Kidney (tissue), 14 donors: ENCODE data around the gene SLC35D2. TPM values are rescaled to one million over a fixed set of nuclear protein-coding genes. Genes with fewer than 3 reads are reported as not detected.
A peak's percentile ranks its signal among the peaks of the same experiment; 100 is the strongest.

Experiments used
- DNase-seq, 5 donors: peaks; one replicate each; pipeline ENCODE4 v3.0.0-alpha.2; 2013 to 2020
- FAIRE-seq: peaks from 2 replicates; lab custom pipeline; 2012; peaks lifted over from hg19 to GRCh38; lab: Jason Lieb, UNC
- H3K27ac ChIP-seq, 2 donors: one replicate each; pipeline ENCODE4 v1.7.0; 2013; ENCODE audit warnings: low read depth in 2 of 2, low read length in 2 of 2, inconsistent platforms in 1 of 2
- H3K27me3 ChIP-seq: one replicate; pipeline ENCODE4 v1.7.1; 2013; ENCODE audit warnings: low read length, inconsistent platforms; ENCODE audit not compliant: control insufficient read depth, insufficient read depth
- H3K36me3 ChIP-seq, 3 donors: one replicate each; pipeline versions ENCODE4 v1.7.0 to v1.7.1; 2013; ENCODE audit warnings: low read length in 3 of 3, control low read depth in 1 of 3, inconsistent platforms in 1 of 3; ENCODE audit not compliant: insufficient read depth in 3 of 3, control insufficient read depth in 2 of 3
- H3K4me1 ChIP-seq, 3 donors: one replicate each; pipeline versions ENCODE4 v1.7.0 to v1.7.1; 2013; ENCODE audit warnings: low read length in 3 of 3, inconsistent platforms in 1 of 3, low read depth in 1 of 3; ENCODE audit not compliant: control insufficient read depth in 2 of 3, insufficient read depth in 2 of 3
- H3K4me3 ChIP-seq, 3 donors: one replicate each; pipeline versions ENCODE4 v1.7.0 to v1.8.1; 2013; ENCODE audit warnings: low read length in 3 of 3, control low read depth in 1 of 3, inconsistent platforms in 1 of 3
- H3K9ac ChIP-seq, 3 donors: one replicate each; pipeline versions ENCODE4 v1.7.0 to v1.7.1; 2013; ENCODE audit warnings: low read length in 3 of 3, control low read depth in 1 of 3, inconsistent platforms in 1 of 3
- H3K9me3 ChIP-seq, 3 donors: one replicate each; pipeline versions ENCODE4 v1.7.0 to v1.7.1; 2013; ENCODE audit warnings: low read length in 3 of 3, control low read depth in 1 of 3, inconsistent platforms in 1 of 3; ENCODE audit not compliant: control insufficient read depth in 2 of 3, insufficient read depth in 1 of 3
- intact Hi-C: fragments of 100-400 bp; cut with DNase I; formaldehyde crosslinking; loops from one replicate; pipeline ENCODE4 v1.11.1; 2022
- polyA plus RNA-seq: library from polyadenylated mRNA; stranded (reverse); fragments of 350-450 nt; fragmentation: Illumina TruSeq; extraction: RNeasy Lipid Tissue Mini Kit (QIAGEN cat#74804); gene quantifications from one replicate; pipeline ENCODE4 v1.2.3, GENCODE V29; 2014; ENCODE audit warnings: low read depth, low replicate concordance; ENCODE audit not compliant: insufficient read depth
- total RNA-seq: library from RNA; stranded (reverse); fragmentation: NEBNext Ultra II Directional; extraction: Animal tissue kit (Norgen Biotek cat#: 25700); gene quantifications from one replicate; pipeline ENCODE4 v1.2.1, GENCODE V29; 2021
- TF ChIP-seq, protein P1 (sequence below): IDR thresholded peaks from 3 replicates; pipeline ENCODE4 v1.5.1; 2012; ENCODE audit warnings: mild to moderate bottlenecking, moderate library complexity, borderline replicate concordance; ENCODE audit not compliant: insufficient read depth; ENCODE audit errors: extremely low read depth
- donor health status: control.
- donor health status: control.
- donor health status: control.
- donor health status: control.
- donor health status: control.
- donor health status: DM: yes; HTN: yes; CAD: no.
- donor health status: Normal renal cell carcinoma (clear cell type).

SLC35D2 gene
- total and polyA plus RNA-seq, 2 donors from 2014 or later = 27.7 to 46.1 TPM

- no peaks in the 10 kb centered on the region for H3K9me3 ChIP-seq
- DNase-seq (peak in 1 of 5 donors; percentile 8), FAIRE-seq (no peak)
- TF ChIP-seq, protein P1, sequence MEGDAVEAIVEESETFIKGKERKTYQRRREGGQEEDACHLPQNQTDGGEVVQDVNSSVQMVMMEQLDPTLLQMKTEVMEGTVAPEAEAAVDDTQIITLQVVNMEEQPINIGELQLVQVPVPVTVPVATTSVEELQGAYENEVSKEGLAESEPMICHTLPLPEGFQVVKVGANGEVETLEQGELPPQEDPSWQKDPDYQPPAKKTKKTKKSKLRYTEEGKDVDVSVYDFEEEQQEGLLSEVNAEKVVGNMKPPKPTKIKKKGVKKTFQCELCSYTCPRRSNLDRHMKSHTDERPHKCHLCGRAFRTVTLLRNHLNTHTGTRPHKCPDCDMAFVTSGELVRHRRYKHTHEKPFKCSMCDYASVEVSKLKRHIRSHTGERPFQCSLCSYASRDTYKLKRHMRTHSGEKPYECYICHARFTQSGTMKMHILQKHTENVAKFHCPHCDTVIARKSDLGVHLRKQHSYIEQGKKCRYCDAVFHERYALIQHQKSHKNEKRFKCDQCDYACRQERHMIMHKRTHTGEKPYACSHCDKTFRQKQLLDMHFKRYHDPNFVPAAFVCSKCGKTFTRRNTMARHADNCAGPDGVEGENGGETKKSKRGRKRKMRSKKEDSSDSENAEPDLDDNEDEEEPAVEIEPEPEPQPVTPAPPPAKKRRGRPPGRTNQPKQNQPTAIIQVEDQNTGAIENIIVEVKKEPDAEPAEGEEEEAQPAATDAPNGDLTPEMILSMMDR = no peak
- no peak overlapping the region for H3K9ac ChIP-seq
- no peak overlapping the region for H3K4me3 ChIP-seq
- no peaks in the 10 kb centered on the region for H3K36me3 ChIP-seq
- no peaks in the 10 kb centered on the region for H3K27me3 ChIP-seq
- no peak overlapping the region for H3K27ac ChIP-seq
- peaks cover 0 to 6% (median 0%) of the 10 kb centered on the region in 3 donors for H3K4me1 ChIP-seq
- intact Hi-C loops = no loop called here
Observed at GRCh38 chr9:96413302-96414221, 30.1 kb upstream of the SLC35D2 start.

- Histone ChIP-seq H3K4me1 (peaks cover 0 to 6% (median 0%) of the 10 kb centered on the region in 3 donors), H3K27ac (no peak overlapping the region), H3K4me3 (no peak overlapping the region), H3K9me3 (no peaks in the 10 kb centered on the region), H3K27me3 (no peaks in the 10 kb centered on the region), H3K9ac (no peak overlapping the region), H3K36me3 (no peaks in the 10 kb centered on the region)
- TF ChIP-seq, protein P1 = no peak
- intact Hi-C loops = no loop called here
- DNase-seq (no peak), FAIRE-seq (no peak)
Observed at GRCh38 chr9:96412174-96412913, 28.8 kb upstream of the SLC35D2 start.

DNA sequence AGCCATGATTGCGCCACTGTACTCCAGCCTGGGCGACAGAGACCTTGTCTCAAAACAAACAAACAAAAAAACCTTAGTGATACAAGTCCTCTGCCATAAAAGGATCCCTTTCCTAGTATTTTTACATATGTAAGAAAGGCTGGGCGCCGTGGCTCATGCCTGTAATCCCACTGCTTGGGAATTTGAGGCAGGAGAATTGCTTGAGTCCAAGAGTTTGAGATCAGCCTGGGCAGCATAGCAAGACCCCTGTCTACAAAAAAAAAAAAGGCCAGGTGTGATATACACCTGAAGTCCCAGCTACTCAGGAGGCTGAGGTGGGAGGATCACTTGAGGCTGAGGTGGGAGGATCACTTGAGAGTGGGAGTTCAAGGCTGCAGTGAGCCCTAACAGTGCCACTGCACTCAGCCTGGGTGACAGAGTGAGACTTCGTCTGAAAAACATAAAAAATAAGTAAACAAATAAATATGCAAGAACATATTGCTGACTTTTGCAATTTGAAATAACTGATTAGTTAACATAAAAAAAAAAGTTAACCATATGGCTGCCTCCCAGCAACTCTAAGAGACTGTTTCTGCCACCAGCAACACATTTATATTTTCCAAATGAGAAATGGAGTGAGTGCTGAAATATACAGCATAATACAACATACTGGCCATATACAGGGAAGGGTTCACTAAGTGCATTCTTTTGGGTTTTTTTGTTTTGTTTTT lies 27.8 kb upstream of the SLC35D2 start:
- H3K27ac ChIP-seq = no peak overlapping the region
- H3K36me3 ChIP-seq = no peaks in the 10 kb centered on the region
- TF ChIP-seq, protein P1 = no peak
- FAIRE-seq (no peak), DNase-seq (no peak)
- no peaks in the 10 kb centered on the region for H3K27me3 ChIP-seq
- no peak overlapping the region for H3K9ac ChIP-seq
- no peaks in the 10 kb centered on the region for H3K4me1 ChIP-seq
- H3K9me3 ChIP-seq = no peaks in the 10 kb centered on the region
- intact Hi-C loops = no loop called here
- H3K4me3 ChIP-seq = no peak overlapping the region
